Fibroblast of lung (primary cell): ENCODE results near the gene VRK1. TPM values are rescaled to one million over a fixed set of nuclear protein-coding genes. Genes with fewer than 3 reads are reported as not detected.

Experiments used
- DNase-seq, 2 donors: peaks; one replicate each; pipeline versions ENCODE4 v3.0.0 to v3.0.0-alpha.2; 2010; ENCODE audit warnings: low read depth in 2 of 2
- H2AFZ ChIP-seq: 2 replicates; pipeline ENCODE4 v1.5.1; 2012; ENCODE audit warnings: low read length, control low read depth, inconsistent platforms
- H3K27ac ChIP-seq: 2 replicates; pipeline ENCODE4 v1.5.1; 2011; ENCODE audit warnings: low read length, control low read depth; ENCODE audit not compliant: insufficient read depth
- H3K27me3 ChIP-seq: 2 replicates; pipeline ENCODE4 v1.5.1; 2011; ENCODE audit warnings: mild to moderate bottlenecking, low read length; ENCODE audit not compliant: control insufficient read depth, insufficient read depth
- H3K36me3 ChIP-seq: 2 replicates; pipeline ENCODE4 v1.5.1; 2011; ENCODE audit warnings: low read length; ENCODE audit not compliant: control insufficient read depth, insufficient read depth
- H3K4me1 ChIP-seq: 2 replicates; pipeline ENCODE4 v1.5.1; 2011; ENCODE audit warnings: low read length; ENCODE audit not compliant: control insufficient read depth, insufficient read depth; ENCODE audit errors: extremely low read depth
- H3K4me2 ChIP-seq: 2 replicates; pipeline ENCODE4 v1.5.1; 2011; ENCODE audit warnings: low read length, control low read depth; ENCODE audit not compliant: insufficient read depth; ENCODE audit errors: extremely low read depth
- H3K4me3 ChIP-seq, 4 experiments: fragments of 200-600 bp in 1 of 4; sonication (generic) in 1 of 4; replicated peaks in 1 of 4; 2 replicates each; pipeline ENCODE4 v1.5.1; 2011 to 2016; ENCODE audit warnings: low read length in 4 of 4, low read depth in 3 of 4, mild to moderate bottlenecking in 3 of 4, control low read depth in 2 of 4, inconsistent platforms in 1 of 4, mixed read lengths in 1 of 4; ENCODE audit not compliant: insufficient read depth in 1 of 4; ENCODE audit errors: control extremely low read depth in 1 of 4
- H3K79me2 ChIP-seq: 2 replicates; pipeline ENCODE4 v1.5.1; 2012; ENCODE audit warnings: mild to moderate bottlenecking, low read length, inconsistent platforms; ENCODE audit not compliant: control insufficient read depth, insufficient read depth
- H3K9ac ChIP-seq: 2 replicates; pipeline ENCODE4 v1.5.1; 2011; ENCODE audit warnings: mild to moderate bottlenecking, low read length, control low read depth; ENCODE audit not compliant: insufficient read depth
- H3K9me3 ChIP-seq: 2 replicates; pipeline ENCODE4 v1.5.1; 2012; ENCODE audit warnings: low read depth, low read length; ENCODE audit not compliant: control insufficient read depth, insufficient read depth
- H4K20me1 ChIP-seq: 2 replicates; pipeline ENCODE4 v1.5.1; 2011; ENCODE audit warnings: low read length; ENCODE audit not compliant: control insufficient read depth, insufficient read depth; ENCODE audit errors: extremely low read depth
- CTCF ChIP-seq, 2 donors: IDR thresholded peaks in 1 of 2; conservative IDR thresholded peaks in 1 of 2; 1 replicate in 1 of 2; 2 replicates in 1 of 2; pipeline ENCODE4 v1.5.1; 2011 to 2012; ENCODE audit warnings: low read length in 2 of 2, control low read depth in 1 of 2, inconsistent platforms in 1 of 2, low read depth in 1 of 2, mild to moderate bottlenecking in 1 of 2
- EZH2 ChIP-seq: IDR thresholded peaks from 2 replicates; pipeline ENCODE4 v1.5.1; 2012; ENCODE audit warnings: low read length, control low read depth, mild to moderate bottlenecking; ENCODE audit errors: missing control alignments
- polyA plus RNA-seq, 2 donors: library from polyadenylated mRNA; depleted of rRNA in 1 of 2; stranded (reverse) in 1 of 2; unstranded in 1 of 2; fragments of >200 nt; gene quantifications; 2 replicates each; pipeline ENCODE4 v1.2.1, GENCODE V29; 2011 to 2012; ENCODE audit warnings: missing spikeins in 1 of 2
- total RNA-seq: library from RNA; depleted of rRNA; stranded (reverse); fragments of >200 nt; gene quantifications from 2 replicates; pipeline ENCODE4 v1.2.1, GENCODE V29; 2014

VRK1 gene
- total and polyA plus RNA-seq, 2 donors (not counting 1 experiment from before 2014, with no cell fraction given): 11.5 to 24.9 TPM

- Histone ChIP-seq H3K4me3 (no peak overlapping the region), H3K4me1 (no peaks in the 10 kb centered on the region), H3K4me2 (no peak overlapping the region), H3K27ac (no peak overlapping the region), H3K9ac (no peak overlapping the region), H3K79me2 (no peaks in the 10 kb centered on the region), H2AFZ (no peak overlapping the region), H3K9me3 (no peaks in the 10 kb centered on the region), H3K36me3 (no peaks in the 10 kb centered on the region), H4K20me1 (no peaks in the 10 kb centered on the region), H3K27me3 (no peaks in the 10 kb centered on the region)
- no peak for DNase-seq
- no peak for TF ChIP-seq EZH2
- no peak for TF ChIP-seq CTCF (conservative IDR thresholded peaks at IDR 0.05 in 1 of 2, IDR thresholded peaks at IDR 0.05 in 1 of 2; ENCODE audit: low read depth in 1 of 2, low read length in 2 of 2)
Measured at GRCh38 chr14:96858643-96859042, 61.5 kb downstream of the VRK1 start.

GRCh38 chr14:96861568-96862310 lies 64.6 kb downstream of the VRK1 start:
- no peak for DNase-seq
- no peaks in the 10 kb centered on the region for H4K20me1 ChIP-seq
- H3K4me2 ChIP-seq: no peak overlapping the region
- H3K36me3 ChIP-seq: no peaks in the 10 kb centered on the region
- H3K27ac ChIP-seq: no peak overlapping the region
- no peak overlapping the region for H3K4me3 ChIP-seq
- TF ChIP-seq EZH2 (no peak), CTCF (conservative IDR thresholded peaks at IDR 0.05 in 1 of 2, IDR thresholded peaks at IDR 0.05 in 1 of 2; ENCODE audit: low read depth in 1 of 2, low read length in 2 of 2) (no peak)
- no peaks in the 10 kb centered on the region for H3K9me3 ChIP-seq
- no peak overlapping the region for H3K9ac ChIP-seq
- no peaks in the 10 kb centered on the region for H3K27me3 ChIP-seq
- H3K79me2 ChIP-seq: no peaks in the 10 kb centered on the region
- no peaks in the 10 kb centered on the region for H3K4me1 ChIP-seq
- H2AFZ ChIP-seq: no peak overlapping the region

GRCh38 chr14:96863327-96863985 lies 66.3 kb downstream of the VRK1 start:
- no peaks in the 10 kb centered on the region for H3K36me3 ChIP-seq
- no peaks in the 10 kb centered on the region for H3K4me1 ChIP-seq
- TF ChIP-seq CTCF (conservative IDR thresholded peaks at IDR 0.05 in 1 of 2, IDR thresholded peaks at IDR 0.05 in 1 of 2; ENCODE audit: low read depth in 1 of 2, low read length in 2 of 2): no peak
- TF ChIP-seq EZH2: no peak
- no peaks in the 10 kb centered on the region for H3K79me2 ChIP-seq
- H3K9me3 ChIP-seq: no peaks in the 10 kb centered on the region
- no peaks in the 10 kb centered on the region for H3K27me3 ChIP-seq
- H4K20me1 ChIP-seq: no peaks in the 10 kb centered on the region
- H3K9ac ChIP-seq: no peak overlapping the region
- no peak overlapping the region for H2AFZ ChIP-seq
- no peak overlapping the region for H3K4me2 ChIP-seq
- H3K27ac ChIP-seq: no peak overlapping the region
- no peak for DNase-seq
- no peak overlapping the region for H3K4me3 ChIP-seq
